Measurements from ENCODE around the gene POC1A. TPM values are rescaled to one million over a fixed set of nuclear protein-coding genes. Genes with fewer than 3 reads are reported as not detected.

Gene POC1A
- total RNA-seq, 1 experiment from 2014 or later, result 25.7 TPM

DNA sequence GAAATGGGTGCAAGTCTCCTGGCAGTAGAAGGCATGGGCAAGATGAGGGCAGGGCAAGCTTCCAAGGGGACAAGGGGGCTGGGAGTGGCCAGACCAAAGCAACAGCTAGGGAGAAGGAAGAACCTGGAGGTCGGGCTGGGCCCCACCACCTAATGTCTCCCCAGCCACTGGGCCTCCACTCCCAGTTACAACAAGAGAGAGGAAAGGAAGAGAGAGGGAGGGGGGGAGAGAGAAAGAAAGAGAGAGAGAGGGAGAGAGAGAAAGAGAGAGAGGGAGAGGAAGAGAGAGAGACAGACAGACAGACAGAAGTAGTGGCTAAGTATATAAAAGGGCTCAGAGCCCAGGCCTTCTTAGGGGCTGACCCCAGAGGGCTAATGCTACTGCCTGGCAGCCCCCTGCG is 104.7 kb downstream of the POC1A start:
- in situ Hi-C loops (cut with HindIII; ENCODE audit: low pct_unique_long_range_greater_than_20kb, low sequenced_read_pairs) (loop anchor here (10.0 kb wide), 1 partner anchor 115 kb away; no protein-coding TSS in a partner anchor), intact Hi-C loops (cut with micrococcal nuclease; ENCODE audit: unreplicated experiment) (no loop called here)
- Histone ChIP-seq H3K27ac (ENCODE audit: low read length) (no peak overlapping the region), H3K4me1 (ENCODE audit: control insufficient read depth, insufficient read depth, low read length) (peaks cover 31% of the 10 kb centered on the region), H3K36me3 (ENCODE audit: control insufficient read depth, insufficient read depth, low read length) (no peaks in the 10 kb centered on the region; the same call in 1 of the 2 replicates), H3K9me3 (ENCODE audit: control insufficient read depth, insufficient read depth, low read depth, low read length) (no peaks in the 10 kb centered on the region), H3K27me3 (ENCODE audit: control insufficient read depth, insufficient read depth, low read length) (no peaks in the 10 kb centered on the region), H3K4me3 (ENCODE audit: low read depth in 2 of 2, low read length in 2 of 2) (no peak overlapping the region)
- POLR2A ChIA-PET, result no interaction called here
- no peak for TF ChIP-seq SIN3A (IDR thresholded peaks at IDR 0.05; ENCODE audit: borderline replicate concordance, insufficient read depth, low read depth, low read length)
- TF ChIP-seq, protein P1, sequence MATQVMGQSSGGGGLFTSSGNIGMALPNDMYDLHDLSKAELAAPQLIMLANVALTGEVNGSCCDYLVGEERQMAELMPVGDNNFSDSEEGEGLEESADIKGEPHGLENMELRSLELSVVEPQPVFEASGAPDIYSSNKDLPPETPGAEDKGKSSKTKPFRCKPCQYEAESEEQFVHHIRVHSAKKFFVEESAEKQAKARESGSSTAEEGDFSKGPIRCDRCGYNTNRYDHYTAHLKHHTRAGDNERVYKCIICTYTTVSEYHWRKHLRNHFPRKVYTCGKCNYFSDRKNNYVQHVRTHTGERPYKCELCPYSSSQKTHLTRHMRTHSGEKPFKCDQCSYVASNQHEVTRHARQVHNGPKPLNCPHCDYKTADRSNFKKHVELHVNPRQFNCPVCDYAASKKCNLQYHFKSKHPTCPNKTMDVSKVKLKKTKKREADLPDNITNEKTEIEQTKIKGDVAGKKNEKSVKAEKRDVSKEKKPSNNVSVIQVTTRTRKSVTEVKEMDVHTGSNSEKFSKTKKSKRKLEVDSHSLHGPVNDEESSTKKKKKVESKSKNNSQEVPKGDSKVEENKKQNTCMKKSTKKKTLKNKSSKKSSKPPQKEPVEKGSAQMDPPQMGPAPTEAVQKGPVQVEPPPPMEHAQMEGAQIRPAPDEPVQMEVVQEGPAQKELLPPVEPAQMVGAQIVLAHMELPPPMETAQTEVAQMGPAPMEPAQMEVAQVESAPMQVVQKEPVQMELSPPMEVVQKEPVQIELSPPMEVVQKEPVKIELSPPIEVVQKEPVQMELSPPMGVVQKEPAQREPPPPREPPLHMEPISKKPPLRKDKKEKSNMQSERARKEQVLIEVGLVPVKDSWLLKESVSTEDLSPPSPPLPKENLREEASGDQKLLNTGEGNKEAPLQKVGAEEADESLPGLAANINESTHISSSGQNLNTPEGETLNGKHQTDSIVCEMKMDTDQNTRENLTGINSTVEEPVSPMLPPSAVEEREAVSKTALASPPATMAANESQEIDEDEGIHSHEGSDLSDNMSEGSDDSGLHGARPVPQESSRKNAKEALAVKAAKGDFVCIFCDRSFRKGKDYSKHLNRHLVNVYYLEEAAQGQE (IDR thresholded peaks at IDR 0.05; ENCODE audit: insufficient read depth in 1 of 2, low read depth in 2 of 2, low read length in 1 of 2), result no peak
- TF ChIP-seq, protein P2, sequence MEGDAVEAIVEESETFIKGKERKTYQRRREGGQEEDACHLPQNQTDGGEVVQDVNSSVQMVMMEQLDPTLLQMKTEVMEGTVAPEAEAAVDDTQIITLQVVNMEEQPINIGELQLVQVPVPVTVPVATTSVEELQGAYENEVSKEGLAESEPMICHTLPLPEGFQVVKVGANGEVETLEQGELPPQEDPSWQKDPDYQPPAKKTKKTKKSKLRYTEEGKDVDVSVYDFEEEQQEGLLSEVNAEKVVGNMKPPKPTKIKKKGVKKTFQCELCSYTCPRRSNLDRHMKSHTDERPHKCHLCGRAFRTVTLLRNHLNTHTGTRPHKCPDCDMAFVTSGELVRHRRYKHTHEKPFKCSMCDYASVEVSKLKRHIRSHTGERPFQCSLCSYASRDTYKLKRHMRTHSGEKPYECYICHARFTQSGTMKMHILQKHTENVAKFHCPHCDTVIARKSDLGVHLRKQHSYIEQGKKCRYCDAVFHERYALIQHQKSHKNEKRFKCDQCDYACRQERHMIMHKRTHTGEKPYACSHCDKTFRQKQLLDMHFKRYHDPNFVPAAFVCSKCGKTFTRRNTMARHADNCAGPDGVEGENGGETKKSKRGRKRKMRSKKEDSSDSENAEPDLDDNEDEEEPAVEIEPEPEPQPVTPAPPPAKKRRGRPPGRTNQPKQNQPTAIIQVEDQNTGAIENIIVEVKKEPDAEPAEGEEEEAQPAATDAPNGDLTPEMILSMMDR (IDR thresholded peaks at IDR 0.05), result no peak
- no peak for TF ChIP-seq POLR2AphosphoS5 (IDR thresholded peaks at IDR 0.05; ENCODE audit: low read depth, low read length)
- TF ChIP-seq TCF7L2 (IDR thresholded peaks at IDR 0.05; ENCODE audit: low read depth, low read length), result no peak
- BruUV-seq (replicated peaks), result no TSS peak
- CTCF ChIA-PET, result interaction anchor here (0.6 to 0.7 kb wide), 2 partner anchors 49 to 1660 kb away, joined by 3 to 7 read pairs; no protein-coding TSS in a partner anchor
- ATAC-seq (no peak), DNase-seq (ENCODE audit: low read depth, low spot score) (no peak)

DNA sequence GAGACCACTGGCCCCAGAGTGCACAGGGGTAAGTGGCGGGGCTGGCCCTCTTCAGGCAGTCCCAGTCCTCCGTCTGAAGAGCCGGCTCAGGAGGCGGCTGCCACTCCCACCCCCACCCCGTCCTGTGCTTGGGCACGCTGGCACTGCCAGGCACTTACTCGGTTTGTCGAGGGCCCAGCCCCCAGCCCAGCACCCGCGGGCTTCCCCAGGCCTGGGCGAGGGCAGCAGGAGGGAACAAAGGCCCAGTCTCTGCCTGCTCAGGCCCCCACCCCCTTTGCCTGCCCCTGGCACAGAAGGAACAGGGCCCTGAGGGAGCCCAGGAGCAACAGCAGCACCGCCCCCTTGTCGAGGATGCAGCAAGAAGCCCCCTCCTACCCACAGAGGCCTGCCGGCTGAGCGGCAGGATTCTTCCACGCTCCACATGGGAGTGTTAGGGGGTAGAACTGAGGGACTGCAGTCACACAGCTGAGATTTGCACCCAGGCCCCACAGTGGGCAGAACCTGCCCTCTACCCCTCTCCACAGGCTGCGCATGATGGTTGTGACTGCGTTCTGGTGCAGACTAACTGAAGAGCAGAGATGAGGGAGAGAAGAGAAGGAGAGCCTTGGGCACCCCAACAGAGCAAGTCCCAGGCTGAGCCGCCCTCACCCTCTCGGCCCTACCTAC is 106.8 kb downstream of the POC1A start:
- ChIA-PET CTCF (no interaction called here), POLR2A (no interaction called here)
- DNase-seq (ENCODE audit: low read depth, low spot score) (no peak), ATAC-seq (peak; percentile 28)
- BruUV-seq (replicated peaks), result no TSS peak
- TF ChIP-seq SIN3A (IDR thresholded peaks at IDR 0.05; ENCODE audit: borderline replicate concordance, insufficient read depth, low read depth, low read length) (no peak), TCF7L2 (IDR thresholded peaks at IDR 0.05; ENCODE audit: low read depth, low read length) (no peak), POLR2AphosphoS5 (IDR thresholded peaks at IDR 0.05; ENCODE audit: low read depth, low read length) (no peak)
- TF ChIP-seq, protein P1 (IDR thresholded peaks at IDR 0.05; ENCODE audit: insufficient read depth in 1 of 2, low read depth in 2 of 2, low read length in 1 of 2), result no peak
- TF ChIP-seq, protein P2 (IDR thresholded peaks at IDR 0.05), result no peak
- no peaks in the 10 kb centered on the region for H3K36me3 ChIP-seq (ENCODE audit: control insufficient read depth, insufficient read depth, low read length)
- no peaks in the 10 kb centered on the region for H3K27me3 ChIP-seq (ENCODE audit: control insufficient read depth, insufficient read depth, low read length)
- no peak overlapping the region for H3K4me3 ChIP-seq (ENCODE audit: low read depth in 2 of 2, low read length in 2 of 2)
- no peaks in the 10 kb centered on the region for H3K9me3 ChIP-seq (ENCODE audit: control insufficient read depth, insufficient read depth, low read depth, low read length)
- H3K4me1 ChIP-seq (ENCODE audit: control insufficient read depth, insufficient read depth, low read length), result peaks cover 21% of the 10 kb centered on the region
- H3K27ac ChIP-seq (ENCODE audit: low read length), result no peak overlapping the region; the same call in 1 of the 2 replicates
- intact Hi-C loops (cut with micrococcal nuclease; ENCODE audit: unreplicated experiment), result no loop called here
- in situ Hi-C loops (cut with HindIII; ENCODE audit: low pct_unique_long_range_greater_than_20kb, low sequenced_read_pairs), result loop anchor here (10.0 kb wide), 1 partner anchor 117 kb away; no protein-coding TSS in a partner anchor

Data from Panc1 (cell line).